Left ventricle myocardium superior (tissue), 1 donor: Measurements from ENCODE around the gene DCN. TPM values are rescaled to one million over a fixed set of nuclear protein-coding genes. Genes with fewer than 3 reads are reported as not detected.

Experiments used
- ATAC-seq: fragments of 200-7000 bp; cut with Tn5 transposase; one replicate; pipeline ENCODE4 v1.9.1; 2020; ENCODE audit warnings: mild to moderate bottlenecking, moderate library complexity
- DNase-seq: peaks from one replicate; pipeline ENCODE4 v3.0.0-alpha.2; 2020
- intact Hi-C: fragments of 100-400 bp; cut with micrococcal nuclease; formaldehyde crosslinking; loops from one replicate; pipeline ENCODE4 v1.11.0; 2022
- total RNA-seq: library from RNA; stranded (reverse); fragmentation: NEBNext Ultra II Directional; extraction: Animal tissue kit (Norgen Biotek cat#: 25700); gene quantifications from one replicate; pipeline ENCODE4 v1.2.1, GENCODE V29; 2021
- donor health status: DM: no; HTN: yes; CAD: no; lungs with severe emphysema.

Gene DCN
- total RNA-seq, 1 donor from 2014 or later: 741 TPM

DNA sequence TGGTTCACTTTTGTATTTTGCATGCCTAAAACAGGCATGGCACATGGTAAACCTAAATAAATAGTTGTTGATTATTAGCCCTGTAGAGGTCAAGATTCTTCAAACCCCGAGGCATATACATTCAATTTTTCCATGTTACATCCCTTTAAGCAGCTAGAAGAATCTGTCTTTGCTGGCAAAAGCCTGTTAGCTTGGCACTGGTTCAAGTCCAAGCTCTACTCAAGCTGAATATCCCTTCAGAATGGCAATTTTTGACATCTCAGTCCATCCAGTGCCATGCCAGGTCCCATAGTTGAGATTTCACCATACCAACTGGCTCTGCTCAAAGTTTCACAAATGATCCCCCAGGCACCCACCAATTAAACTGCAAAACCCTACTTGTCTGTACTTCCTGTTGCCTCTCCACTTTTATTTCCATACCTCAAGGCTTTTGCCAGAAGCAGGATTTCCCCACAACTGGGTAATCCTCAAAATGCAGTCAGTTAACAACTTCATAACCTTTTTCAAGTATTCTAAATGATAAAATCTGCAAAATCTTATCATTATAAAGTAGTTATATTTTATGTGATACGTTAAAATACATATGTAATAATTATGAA is 9.0 kb upstream of the DCN start:
- intact Hi-C loops: no loop called here
- ATAC-seq (no peak), DNase-seq (no peak)

DNA sequence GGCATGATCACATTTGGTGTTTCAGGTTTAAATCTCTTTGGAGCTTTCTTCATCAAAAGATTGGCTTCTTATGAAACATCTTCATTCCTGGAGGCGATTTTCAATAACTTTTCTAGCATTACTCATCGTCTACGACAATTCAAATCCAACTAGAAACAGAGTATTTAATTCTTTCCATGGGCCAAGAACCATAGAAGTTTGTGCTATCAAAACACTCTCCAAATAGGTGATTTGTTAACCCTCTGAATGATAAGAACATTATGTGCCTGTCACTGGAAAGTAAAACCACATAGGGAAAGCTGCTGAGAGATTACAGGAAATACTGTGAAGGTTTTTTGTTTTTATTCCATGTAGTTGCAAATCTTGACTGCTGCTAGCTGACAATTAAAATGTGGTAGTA is 6.9 kb upstream of the DCN start:
- no peak for ATAC-seq
- intact Hi-C loops: no loop called here

GRCh38 chr12:91188778-91189177 is 6.2 kb upstream of the DCN start:
- ATAC-seq (no peak), DNase-seq (no peak)
- intact Hi-C loops: no loop called here

More for the DNA sequence above, 6.9 kb upstream of the DCN start:
- DNase-seq: no peak

DNA sequence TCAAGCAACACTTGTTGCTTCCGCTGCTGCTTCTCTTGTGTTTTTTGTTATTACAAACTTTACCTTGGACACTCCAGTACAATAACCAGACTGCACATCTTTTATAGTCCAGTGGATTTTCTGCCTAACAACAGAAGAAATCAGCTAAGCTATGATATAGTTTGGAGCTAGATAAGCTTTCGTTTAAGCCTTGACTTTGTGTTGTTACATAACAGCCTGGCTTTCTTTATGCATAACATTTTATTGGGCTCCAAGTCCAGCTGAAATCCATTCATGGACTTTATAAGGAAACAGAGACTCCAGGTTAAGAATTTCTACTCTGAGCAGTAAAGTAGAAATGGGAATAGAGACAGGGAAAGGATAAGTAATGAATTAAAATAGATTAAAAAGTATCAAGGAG is 3.5 kb upstream of the DCN start:
- DNase-seq (no peak), ATAC-seq (no peak)
- intact Hi-C loops: no loop called here

GRCh38 chr12:91185421-91185820 is 2.8 kb upstream of the DCN start:
- DNase-seq: no peak
- intact Hi-C loops: no loop called here
- no peak for ATAC-seq

- ATAC-seq (peak; percentile 29), DNase-seq (no peak)
- intact Hi-C loops: no loop called here
Measured at GRCh38 chr12:91183551-91183950, 934 bp upstream of the DCN start.

- DNase-seq: no peak
- intact Hi-C loops: no loop called here
- peak; percentile 75 for ATAC-seq
Measured at GRCh38 chr12:91180582-91181395, 1.8 kb downstream of the DCN start.

DNA sequence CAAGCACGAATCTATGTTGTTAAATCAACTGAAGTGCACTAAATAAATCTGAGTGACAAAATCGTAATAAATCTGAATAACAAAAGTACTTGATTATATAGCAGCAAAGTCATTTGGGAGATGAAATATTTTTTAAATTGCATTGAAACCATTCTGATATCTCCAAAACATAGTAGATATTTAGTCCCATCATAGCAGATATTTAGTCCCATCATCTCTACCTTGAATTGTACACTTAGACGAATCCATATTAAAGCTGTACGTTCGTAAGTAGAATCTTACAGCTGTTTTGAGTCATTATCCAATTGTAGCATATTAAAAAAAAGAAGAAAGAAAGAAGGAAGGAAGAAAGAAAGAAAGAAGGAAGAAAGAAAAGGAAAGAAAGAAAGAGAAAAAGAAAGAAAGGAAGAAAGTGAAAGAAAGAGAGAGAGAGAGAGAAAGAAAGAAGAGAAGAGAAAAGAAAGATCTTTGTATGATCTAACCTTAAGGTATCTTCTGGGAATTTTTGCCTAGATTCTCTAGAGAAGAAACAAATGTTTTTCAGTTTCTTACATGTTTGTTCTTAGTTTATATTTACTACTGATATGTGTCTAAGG is 2.6 kb downstream of the DCN start:
- no peak for DNase-seq
- intact Hi-C loops: loop anchor here (10.0 kb wide), 1 partner anchor 145 kb away; no protein-coding TSS in a partner anchor

DNA sequence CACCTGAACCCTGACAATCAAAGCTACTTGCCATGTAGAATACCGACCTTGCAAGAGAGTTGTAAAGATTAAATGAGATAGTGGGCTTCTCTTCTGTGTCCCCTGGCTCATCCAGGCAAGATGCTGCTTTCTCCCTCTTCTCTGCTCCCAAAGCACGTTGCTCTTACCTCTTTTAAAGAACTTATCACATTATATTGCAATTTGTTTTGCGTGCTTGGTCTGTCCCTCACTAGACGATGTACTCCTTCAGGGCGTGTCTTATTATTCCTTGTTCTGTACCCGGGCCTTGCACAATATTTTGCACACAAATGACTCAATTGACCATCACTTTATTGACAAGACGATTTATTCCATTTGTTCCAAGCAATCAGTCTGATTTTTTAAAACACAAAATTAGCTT is 3.3 kb downstream of the DCN start:
- intact Hi-C loops: loop anchor here (10.0 kb wide), 1 partner anchor 145 kb away; no protein-coding TSS in a partner anchor
- no peak for DNase-seq
- ATAC-seq: peak; percentile 75

More for the DNA sequence above, 2.6 kb downstream of the DCN start:
- no peak for ATAC-seq

GRCh38 chr12:91178781-91179180 is 3.8 kb downstream of the DCN start:
- DNase-seq (no peak), ATAC-seq (no peak)
- intact Hi-C loops: loop anchor here (10.0 kb wide), 1 partner anchor 146 kb away; no protein-coding TSS in a partner anchor

- intact Hi-C loops: loop anchor here (10.0 kb wide), 1 partner anchor 147 kb away; no protein-coding TSS in a partner anchor
- no peak for DNase-seq
- ATAC-seq: peak; percentile 47
Measured at GRCh38 chr12:91178139-91178561, 4.5 kb downstream of the DCN start.

GRCh38 chr12:91177381-91177780 is 5.2 kb downstream of the DCN start:
- DNase-seq (no peak), ATAC-seq (no peak)
- intact Hi-C loops: loop anchor here (10.0 kb wide), 1 partner anchor 147 kb away; no protein-coding TSS in a partner anchor

GRCh38 chr12:91176915-91177314 is 5.7 kb downstream of the DCN start:
- ATAC-seq: no peak
- no peak for DNase-seq
- intact Hi-C loops: loop anchor here (10.0 kb wide), 1 partner anchor 148 kb away; no protein-coding TSS in a partner anchor

- intact Hi-C loops: loop anchor here (10.0 kb wide), 1 partner anchor 148 kb away; no protein-coding TSS in a partner anchor
- ATAC-seq: no peak
- DNase-seq: no peak
Measured at GRCh38 chr12:91176358-91176757, 6.3 kb downstream of the DCN start.

- intact Hi-C loops: loop anchor here (10.0 kb wide), 1 partner anchor 152 kb away; no protein-coding TSS in a partner anchor
- no peak for DNase-seq
- peak; percentile 77 for ATAC-seq
Measured at GRCh38 chr12:91173124-91173523, 9.5 kb downstream of the DCN start.

DNA sequence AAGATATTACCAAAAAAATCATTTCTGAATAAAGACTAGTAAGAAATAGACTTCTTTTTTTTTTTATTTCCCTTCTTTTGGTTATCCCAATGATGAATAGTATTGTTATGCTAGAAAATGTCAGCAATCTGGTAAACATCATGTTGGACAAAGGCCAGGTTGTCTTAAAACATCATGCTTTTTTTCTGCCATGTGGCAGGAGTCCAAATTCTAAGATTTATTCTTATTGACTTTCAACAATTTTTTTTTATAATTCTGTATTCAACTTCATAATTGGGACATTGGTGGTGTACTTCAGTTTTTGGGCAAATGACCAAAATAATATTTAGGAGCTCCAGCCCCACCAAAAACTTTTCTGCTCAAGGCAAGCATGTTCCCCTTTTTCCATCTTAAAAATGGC is 10.5 kb downstream of the DCN start:
- no peak for DNase-seq
- intact Hi-C loops: loop anchor here (10.0 kb wide), 1 partner anchor 153 kb away; no protein-coding TSS in a partner anchor
- ATAC-seq: no peak

- ATAC-seq (peak; percentile 49), DNase-seq (no peak)
- intact Hi-C loops: loop anchor here (10.0 kb wide), 1 partner anchor 153 kb away; no protein-coding TSS in a partner anchor
Measured at GRCh38 chr12:91171476-91171875, 11.1 kb downstream of the DCN start.

DNA sequence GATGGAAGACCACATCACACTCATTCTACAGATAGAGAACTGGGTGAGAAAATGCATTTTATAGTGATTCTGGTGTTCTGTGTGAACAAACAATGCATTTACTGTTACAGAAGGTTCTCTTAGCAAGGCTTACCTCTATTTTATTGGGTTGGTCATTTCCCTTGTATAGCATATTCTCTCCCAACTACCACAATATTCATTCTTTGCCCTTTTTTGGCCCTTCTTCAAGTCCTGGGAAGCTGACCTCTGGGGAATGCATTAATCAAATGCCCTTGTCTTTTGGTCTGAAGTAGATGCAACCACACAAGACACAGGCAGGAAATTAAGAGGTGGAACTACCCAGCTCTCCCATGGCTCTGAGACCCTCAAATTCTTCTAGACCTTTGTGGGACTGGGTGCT is 19.5 kb downstream of the DCN start:
- no peak for DNase-seq
- intact Hi-C loops: no loop called here
- no peak for ATAC-seq

DNA sequence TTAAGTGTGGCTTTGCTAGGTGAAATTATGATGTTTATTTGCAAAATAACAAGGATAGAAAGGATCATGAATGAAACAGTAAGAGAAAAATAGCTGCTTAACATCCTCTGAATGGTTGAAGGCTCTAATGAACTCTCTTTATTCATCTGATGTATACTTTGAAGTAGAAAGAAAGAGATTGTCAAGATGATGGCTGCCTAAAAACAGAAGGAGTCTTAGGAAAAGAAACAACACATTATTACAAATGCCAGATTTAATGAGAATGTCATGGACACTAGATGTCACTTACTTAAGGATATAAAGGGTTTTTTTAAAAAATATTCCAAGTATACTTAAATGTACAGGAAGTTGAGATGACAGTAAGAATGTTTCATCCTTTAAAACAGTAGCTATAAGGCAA is 21.6 kb downstream of the DCN start:
- intact Hi-C loops: no loop called here
- DNase-seq (no peak), ATAC-seq (no peak)

DNA sequence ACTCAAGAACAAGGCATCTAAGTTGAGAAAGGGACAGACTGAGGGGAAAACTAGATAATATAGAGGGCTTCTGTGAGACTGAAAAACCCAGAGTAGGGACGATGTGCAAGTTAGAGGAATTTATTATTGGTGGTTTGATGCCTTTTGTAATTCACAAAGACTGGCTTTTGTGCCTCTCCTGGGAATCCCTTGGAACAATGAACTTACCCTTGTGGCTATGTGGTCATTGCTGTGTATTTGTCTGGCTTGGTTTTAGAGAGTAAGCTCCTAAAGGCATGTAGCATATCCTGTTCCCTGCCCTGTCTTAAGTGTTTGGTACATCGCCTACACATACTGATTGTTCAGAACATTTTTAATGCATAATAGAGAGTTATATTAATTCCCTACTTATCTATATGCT is 26.6 kb downstream of the DCN start:
- intact Hi-C loops: no loop called here
- ATAC-seq: peak; percentile 17
- DNase-seq: no peak
